GM10248 (cell line): Measurements from ENCODE around the gene CYB5B.

Experiments
- CTCF ChIA-PET: fragments of 300-600 bp; sonication (Branson Sonifier 250); formaldehyde crosslinking; extraction: SDS; loops from one replicate; lab custom pipeline; 2021; ENCODE audit warnings: antibody characterized with exemption; lab: Yijun Ruan, JAX
- POLR2A ChIA-PET: fragments of 350-650 bp; sonication (Branson Sonifier 250); formaldehyde crosslinking; extraction: SDS; loops from one replicate; lab custom pipeline; 2020; ENCODE audit warnings: antibody characterized with exemption; lab: Yijun Ruan, JAX
- DNase-seq: peaks from one replicate; pipeline ENCODE4 v3.0.0; 2012; ENCODE audit errors: extremely low spot score
- TF ChIP-seq, protein P1 (sequence below): IDR thresholded peaks from 2 replicates; pipeline ENCODE4 v1.5.1; 2012; ENCODE audit warnings: mild to moderate bottlenecking, low read depth; ENCODE audit errors: extremely low read depth, missing control alignments, control extremely low read depth

The CYB5B gene

DNA sequence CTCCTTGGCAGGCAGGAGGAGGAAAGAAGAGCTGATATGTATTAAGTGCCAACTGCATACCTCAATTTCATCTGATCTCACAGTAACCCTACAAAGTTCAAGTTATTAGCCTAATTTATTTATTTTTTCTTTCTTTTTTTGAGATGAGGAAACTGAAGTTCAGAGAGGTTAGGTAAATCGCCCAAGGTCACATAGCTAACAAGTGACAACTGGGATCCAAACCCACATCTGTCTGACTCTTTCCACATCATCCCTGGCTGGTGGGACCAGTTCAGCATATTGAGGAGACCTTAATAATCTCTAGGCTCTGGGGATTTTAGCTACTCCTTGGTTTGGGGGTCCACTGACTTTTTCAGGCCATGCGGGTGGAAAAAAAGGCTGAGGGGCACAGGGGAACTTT is 60.9 kb downstream of the CYB5B start:
- TF ChIP-seq, protein P1, sequence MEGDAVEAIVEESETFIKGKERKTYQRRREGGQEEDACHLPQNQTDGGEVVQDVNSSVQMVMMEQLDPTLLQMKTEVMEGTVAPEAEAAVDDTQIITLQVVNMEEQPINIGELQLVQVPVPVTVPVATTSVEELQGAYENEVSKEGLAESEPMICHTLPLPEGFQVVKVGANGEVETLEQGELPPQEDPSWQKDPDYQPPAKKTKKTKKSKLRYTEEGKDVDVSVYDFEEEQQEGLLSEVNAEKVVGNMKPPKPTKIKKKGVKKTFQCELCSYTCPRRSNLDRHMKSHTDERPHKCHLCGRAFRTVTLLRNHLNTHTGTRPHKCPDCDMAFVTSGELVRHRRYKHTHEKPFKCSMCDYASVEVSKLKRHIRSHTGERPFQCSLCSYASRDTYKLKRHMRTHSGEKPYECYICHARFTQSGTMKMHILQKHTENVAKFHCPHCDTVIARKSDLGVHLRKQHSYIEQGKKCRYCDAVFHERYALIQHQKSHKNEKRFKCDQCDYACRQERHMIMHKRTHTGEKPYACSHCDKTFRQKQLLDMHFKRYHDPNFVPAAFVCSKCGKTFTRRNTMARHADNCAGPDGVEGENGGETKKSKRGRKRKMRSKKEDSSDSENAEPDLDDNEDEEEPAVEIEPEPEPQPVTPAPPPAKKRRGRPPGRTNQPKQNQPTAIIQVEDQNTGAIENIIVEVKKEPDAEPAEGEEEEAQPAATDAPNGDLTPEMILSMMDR, result no peak
- DNase-seq, result no peak
- ChIA-PET POLR2A (no interaction called here), CTCF (interaction anchor here (0.8 to 2.0 kb wide), 3 partner anchors 10 to 89 kb away, joined by 3 to 4 read pairs (median 4); no protein-coding TSS in a partner anchor)

GRCh38 chr16:69485816-69486215 is 61.4 kb downstream of the CYB5B start:
- TF ChIP-seq, protein P1, result no peak
- no peak for DNase-seq
- ChIA-PET POLR2A (no interaction called here), CTCF (interaction anchor here (0.8 to 2.0 kb wide), 2 partner anchors 37 to 90 kb away, joined by 3 to 4 read pairs; no protein-coding TSS in a partner anchor)

GRCh38 chr16:69486272-69486671 is 61.9 kb downstream of the CYB5B start:
- TF ChIP-seq, protein P1, result no peak
- CTCF ChIA-PET, result no interaction called here
- POLR2A ChIA-PET, result no interaction called here
- DNase-seq, result no peak

- no peak for DNase-seq
- ChIA-PET POLR2A (no interaction called here), CTCF (no interaction called here)
- TF ChIP-seq, protein P1, result no peak
Measured at GRCh38 chr16:69486724-69487123, 62.3 kb downstream of the CYB5B start.

GRCh38 chr16:69490707-69491324 is 66.4 kb downstream of the CYB5B start:
- TF ChIP-seq, protein P1, result no peak
- POLR2A ChIA-PET, result no interaction called here
- CTCF ChIA-PET, result interaction anchor here (1.0 kb wide), 1 partner anchor 12 kb away, joined by 3 read pairs; no protein-coding TSS in a partner anchor
- no peak for DNase-seq

GRCh38 chr16:69494991-69495392 is 70.6 kb downstream of the CYB5B start:
- DNase-seq, result peak; percentile 39
- ChIA-PET POLR2A (no interaction called here), CTCF (interaction anchor here (0.6 to 1.8 kb wide), 11 partner anchors 8 to 259 kb away, joined by 3 to 5 read pairs (median 3); partner anchors contain the start of gene NOB1)

More at GRCh38 chr16:69494991-69495392, 70.6 kb downstream of the CYB5B start:
- TF ChIP-seq, protein P1, result peak; percentile 9
